K562 (cell line): ENCODE data around the gene ZCCHC14. TPM values are rescaled to one million over a fixed set of nuclear protein-coding genes. Genes with fewer than 3 reads are reported as not detected.

Experiments
- CUX1 ChIP-seq: fragments of 200-800 bp; sonication (Bioruptor generic); IDR thresholded peaks from 2 replicates; pipeline ENCODE4 v1.6.1; 2016; ENCODE audit warnings: missing genetic modification characterization, missing compliant biosample characterization
- CXXC5 ChIP-seq: fragments of 250-450 bp; sonication (Bioruptor Pico); IDR thresholded peaks from 2 replicates; pipeline ENCODE4 v1.8.0; 2022; ENCODE audit warnings: inconsistent platforms, mild to moderate bottlenecking, moderate library complexity
- DIDO1 ChIP-seq: fragments of 450-650 bp; IDR thresholded peaks from 2 replicates; pipeline ENCODE4 v1.6.1; 2016; ENCODE audit warnings: low read depth, missing biosample characterization, missing genetic modification characterization
- ETS1 ChIP-seq: conservative IDR thresholded peaks from 2 replicates; pipeline ENCODE4 v1.6.1; 2011; ENCODE audit warnings: low read depth, mild to moderate bottlenecking, low read length; ENCODE audit not compliant: control insufficient read depth
- FOXK1 ChIP-seq: sonication (generic); formaldehyde crosslinking; IDR thresholded peaks from 2 replicates; pipeline ENCODE4 v1.8.0; 2022; ENCODE audit warnings: missing genetic modification reagents, mild to moderate bottlenecking, borderline replicate concordance
- HMGXB4 ChIP-seq: sonication (generic); formaldehyde crosslinking; IDR thresholded peaks from 2 replicates; pipeline ENCODE4 v1.8.1; 2023; ENCODE audit warnings: mild to moderate bottlenecking, missing genetic modification reagents
- KLF13 ChIP-seq: fragments of 450-650 bp; IDR thresholded peaks from 2 replicates; pipeline ENCODE4 v1.6.1; 2016; ENCODE audit warnings: missing genetic modification characterization, low read depth, mild to moderate bottlenecking, missing compliant biosample characterization, moderate library complexity, borderline replicate concordance
- MYNN ChIP-seq, 2 experiments: sonication (generic); formaldehyde crosslinking in 1 of 2; IDR thresholded peaks; 2 replicates each; pipeline versions ENCODE4 v1.5.0 to v1.6.1; 2016 to 2020; ENCODE audit warnings: antibody characterized with exemption in 1 of 2, missing genetic modification reagents in 1 of 2
- NR1H2 ChIP-seq: sonication (generic); formaldehyde crosslinking; IDR thresholded peaks from 2 replicates; pipeline ENCODE4 v1.4.0; 2020; ENCODE audit warnings: mild to moderate bottlenecking, missing genetic modification reagents
- PML ChIP-seq: IDR thresholded peaks from 2 replicates; pipeline ENCODE4 v1.6.1; 2012; ENCODE audit warnings: low read length, inconsistent platforms
- TGIF2 ChIP-seq: sonication (generic); formaldehyde crosslinking; IDR thresholded peaks from 2 replicates; pipeline ENCODE4 v1.8.1; 2022; ENCODE audit warnings: mild to moderate bottlenecking, missing genetic modification reagents, moderate library complexity
- ZBTB17 ChIP-seq: fragments of 450-650 bp; formaldehyde crosslinking; IDR thresholded peaks from 2 replicates; pipeline ENCODE4 v1.4.0; 2020; ENCODE audit warnings: mild to moderate bottlenecking
- ZHX1 ChIP-seq: fragments of 150-350 bp; conservative IDR thresholded peaks from 2 replicates; pipeline ENCODE4 v1.6.1; 2014; ENCODE audit warnings: low read length
- ZNF140 ChIP-seq: fragments of 250-450 bp; sonication (Bioruptor Pico); IDR thresholded peaks from 2 replicates; pipeline ENCODE4 v1.8.0; 2021; ENCODE audit warnings: moderate library complexity, mild to moderate bottlenecking, inconsistent platforms
- ZNF780A ChIP-seq: fragments of 250-450 bp; sonication (Bioruptor Pico); IDR thresholded peaks from 2 replicates; pipeline ENCODE4 v1.5.0; 2021; ENCODE audit warnings: mild to moderate bottlenecking
- ZNF79 ChIP-seq: fragments of 250-450 bp; sonication (Bioruptor Pico); IDR thresholded peaks from 2 replicates; pipeline ENCODE4 v1.4.0; 2020; ENCODE audit warnings: low read depth, mild to moderate bottlenecking, moderate library complexity
- polyA plus RNA-seq, 8 experiments: library from polyadenylated mRNA; depleted of rRNA in 4 of 8; stranded (reverse) in 5 of 8; unstranded in 3 of 8; fragments of >200 nt; fragmentation: Nextera tagmentation in 2 of 8; fragmentation: Illumina TruSeq in 1 of 8; extraction: Ambion mirVana in 2 of 8; extraction: Trizol in 1 of 8; gene quantifications; 2 replicates each; pipeline versions ENCODE4 v1.2.1 to v1.2.3, GENCODE V29; 2011 to 2014; ENCODE audit warnings: inconsistent platforms in 1 of 8, missing spikeins in 1 of 8
- total RNA-seq, 7 experiments: library from RNA; depleted of rRNA in 6 of 7; stranded (reverse); fragments of >200 nt in 6 of 7; fragmentation: Illumina TruSeq in 2 of 7; extraction: Trizol in 2 of 7; gene quantifications; 2 replicates each; pipeline versions ENCODE4 v1.2.1 to v1.2.3, GENCODE V29; 2011 to 2021; ENCODE audit warnings: low replicate concordance in 1 of 7

ZCCHC14 gene
- total and polyA plus RNA-seq, 9 of the 15 experiments (the other 6 are each of a cell fraction or from before 2014, with no cell fraction given), result 1.5 to 12.4 (median 2.9) TPM

- TF ChIP-seq MYNN (IDR thresholded peaks at IDR 0.05) (peak; percentile 55; the same call in 1 of the 2 replicates), MYNN (CRISPR knock-in tag; IDR thresholded peaks at IDR 0.05) (no peak), ZNF780A (no peak), NR1H2 (CRISPR knock-in tag) (0 out of 2 replicates have a peak, but pooled peaks have one; percentile 75), PML (peak; percentile 42; the same call in 1 of the 2 replicates), ZNF140 (no peak), CXXC5 (CRISPR knock-in tag) (peak; percentile 92), ETS1 (peak; percentile 92), KLF13 (peak; percentile 75; the same call in 1 of the 2 replicates), FOXK1 (CRISPR knock-in tag) (no peak), ZNF79 (CRISPR knock-in tag) (no peak), ZBTB17 (CRISPR knock-in tag) (no peak), HMGXB4 (peak; percentile 89), ZHX1 (no peak), TGIF2 (CRISPR knock-in tag) (no peak), DIDO1 (tag) (no peak), CUX1 (CRISPR knock-in tag) (no peak)
Measured at GRCh38 chr16:87383505-87384161, 109.2 kb downstream of the ZCCHC14 start, which contains the start of gene FBXO31 (continued).
